GM12878 (cell line): ENCODE results near the gene PPARD. TPM values are rescaled to one million over a fixed set of nuclear protein-coding genes. Genes with fewer than 3 reads are reported as not detected.

Experiments used
- ATAC-seq: fragments of 200-7000 bp; cut with Tn5 transposase; 3 replicates; pipeline ENCODE4 v1.9.1; 2020; ENCODE audit warnings: mild to moderate bottlenecking, moderate library complexity
- BruUV-seq: library from RNA; stranded (reverse); fragments of 400-500 nt; replicated peaks from 2 replicates; lab custom pipeline; 2021; lab: Mats Ljungman, UMichigan
- CTCF ChIA-PET: fragments of 300-600 bp; sonication (Branson Sonifier 250); formaldehyde crosslinking; extraction: SDS; loops from one replicate; lab custom pipeline; 2021; ENCODE audit warnings: inconsistent platforms; lab: Yijun Ruan, JAX
- POLR2A ChIA-PET: fragments of 350-600 bp; formaldehyde crosslinking; extraction: SDS; loops from one replicate; lab custom pipeline; 2021; ENCODE audit warnings: inconsistent platforms; lab: Charles Lee
- RAD21 ChIA-PET: fragments of 300-600 bp; sonication (Branson Sonifier 250); formaldehyde crosslinking; loops from one replicate; lab custom pipeline; 2023; ENCODE audit warnings: antibody characterized with exemption; ENCODE audit not compliant: unreplicated experiment; lab: Charles Lee
- SMC1A ChIA-PET: fragments of 300-600 bp; sonication (Branson Sonifier 250); formaldehyde crosslinking; loops from one replicate; lab custom pipeline; 2023; ENCODE audit not compliant: unreplicated experiment, uncharacterized antibody; lab: Charles Lee
- DNase-seq: peaks from one replicate; pipeline ENCODE4 v3.0.0-alpha.2; 2011; ENCODE audit warnings: low read depth, low spot score
- FAIRE-seq: peaks from 3 replicates; lab custom pipeline; 2011; peaks lifted over from hg19 to GRCh38; lab: Jason Lieb, UNC
- H2AFZ ChIP-seq: 2 replicates; pipeline ENCODE4 v1.6.0; 2011; ENCODE audit warnings: low read depth, low read length, control low read depth; ENCODE audit not compliant: control insufficient read depth
- H3K27ac ChIP-seq: 2 replicates; pipeline ENCODE4 v1.5.1; 2011; ENCODE audit warnings: control low read depth; ENCODE audit not compliant: control insufficient read depth, insufficient read depth
- H3K27me3 ChIP-seq, 2 experiments: replicated peaks in 1 of 2; 2 replicates each; pipeline versions ENCODE4 v1.6.0 to v1.6.1; 2011; ENCODE audit warnings: low read length in 1 of 2; ENCODE audit not compliant: control insufficient read depth in 2 of 2, insufficient read depth in 2 of 2
- H3K36me3 ChIP-seq, 2 experiments: 2 replicates each; pipeline ENCODE4 v1.5.1; 2011; ENCODE audit warnings: low read length in 1 of 2; ENCODE audit not compliant: control insufficient read depth in 2 of 2, insufficient read depth in 2 of 2
- H3K4me1 ChIP-seq: 2 replicates; pipeline ENCODE4 v1.6.1; 2011; ENCODE audit warnings: mild to moderate bottlenecking, low read length, moderate library complexity, mixed read lengths; ENCODE audit not compliant: control insufficient read depth, insufficient read depth
- H3K4me2 ChIP-seq: 2 replicates; pipeline ENCODE4 v1.6.0; 2011; ENCODE audit warnings: control low read depth; ENCODE audit not compliant: control insufficient read depth, insufficient read depth
- H3K4me3 ChIP-seq: fragments of 200-600 bp; sonication (generic); 2 replicates; pipeline ENCODE4 v1.5.1; 2016
- H3K79me2 ChIP-seq: 2 replicates; pipeline ENCODE4 v1.6.0; 2011; ENCODE audit warnings: low read length; ENCODE audit not compliant: control insufficient read depth, insufficient read depth
- H3K9ac ChIP-seq: 2 replicates; pipeline ENCODE4 v1.8.0; 2011; ENCODE audit warnings: low read length, control low read depth, mixed read lengths; ENCODE audit not compliant: control insufficient read depth, insufficient read depth
- H3K9me3 ChIP-seq: replicated peaks from 3 replicates; pipeline ENCODE4 v1.5.1; 2011; ENCODE audit warnings: mild to moderate bottlenecking, low read length; ENCODE audit not compliant: control insufficient read depth, insufficient read depth
- H4K20me1 ChIP-seq: 2 replicates; pipeline ENCODE4 v1.6.0; 2011; ENCODE audit not compliant: control insufficient read depth, insufficient read depth
- EP300 ChIP-seq, 2 experiments: fragments of 150-350 bp in 1 of 2; IDR thresholded peaks; 2 replicates each; pipeline ENCODE4 v1.6.1; 2011 to 2012; ENCODE audit warnings: low read depth in 2 of 2, low read length in 2 of 2, borderline replicate concordance in 1 of 2, improper control_type of control experiment in 1 of 2, inconsistent platforms in 1 of 2; ENCODE audit not compliant: control insufficient read depth in 1 of 2
- FOS ChIP-seq: IDR thresholded peaks from 3 replicates; pipeline ENCODE4 v1.6.1; 2011; ENCODE audit warnings: borderline replicate concordance; ENCODE audit not compliant: insufficient read length; ENCODE audit errors: extremely low read depth
- FOXK2 ChIP-seq: fragments of 450-650 bp; IDR thresholded peaks from 2 replicates; pipeline ENCODE4 v1.6.1; 2017; ENCODE audit warnings: mild to moderate bottlenecking, moderate library complexity
- JUND ChIP-seq: IDR thresholded peaks from 2 replicates; pipeline ENCODE4 v1.6.1; 2012; ENCODE audit warnings: low read depth, mild to moderate bottlenecking, low read length, improper control_type of control experiment, moderate library complexity
- NBN ChIP-seq: fragments of 450-650 bp; IDR thresholded peaks from 2 replicates; pipeline ENCODE4 v1.6.1; 2016
- RAD21 ChIP-seq: IDR thresholded peaks from 2 replicates; pipeline ENCODE4 v1.6.1; 2011; ENCODE audit warnings: mild to moderate bottlenecking, low read depth, low read length, moderate library complexity; ENCODE audit not compliant: insufficient read depth
- RELA ChIP-seq: fragments of 450-650 bp; IDR thresholded peaks from 2 replicates; pipeline ENCODE4 v1.8.0; 2014; ENCODE audit warnings: borderline replicate concordance; ENCODE audit not compliant: partially characterized antibody
- SIN3A ChIP-seq: IDR thresholded peaks from 2 replicates; pipeline ENCODE4 v1.6.1; 2012; ENCODE audit warnings: low read depth, low read length, improper control_type of control experiment
- USF1 ChIP-seq: IDR thresholded peaks from 2 replicates; pipeline ENCODE4 v1.6.1; 2011; ENCODE audit warnings: borderline replicate concordance, low read depth, mild to moderate bottlenecking, moderate library complexity, mixed read lengths, low read length; ENCODE audit not compliant: insufficient read depth; ENCODE audit errors: extremely low read length
- WGBS: methylation state at CpG from one replicate; pipeline ENCODE4 v1.1.6; 2016; ENCODE audit warnings: low lambda C conversion rate; ENCODE audit not compliant: insufficient replicate concordance, insufficient coverage; ENCODE audit errors: missing lambda C conversion rate; 5-methylcytosine and 5-hydroxymethylcytosine counted together
- in situ Hi-C: fragments of 300-500 bp; cut with MboI; formaldehyde crosslinking; loops from 9 replicates; pipeline ENCODE4 v1.14.3; 2018; ENCODE audit warnings: mixed read lengths
- intact Hi-C: fragments of 100-400 bp; cut with micrococcal nuclease; formaldehyde crosslinking; loops from one replicate; pipeline ENCODE4 v1.14.2; 2022; ENCODE audit not compliant: unreplicated experiment
- polyA plus RNA-seq, 11 experiments: library from polyadenylated mRNA; depleted of rRNA in 4 of 11; unstranded in 6 of 11; stranded (reverse) in 5 of 11; fragments of >200 nt; fragmentation: Nextera tagmentation in 4 of 11; fragmentation: Illumina TruSeq in 1 of 11; extraction: Ambion mirVana in 4 of 11; extraction: Trizol in 1 of 11; gene quantifications; 1 replicate in 1 of 11; 2 replicates in 10 of 11; pipeline versions ENCODE4 v1.2.1 to v1.2.3, GENCODE V29; 2011 to 2016; ENCODE audit warnings: inconsistent platforms in 2 of 11, missing spikeins in 2 of 11, low read depth in 1 of 11
- total RNA-seq, 4 experiments: library from RNA; depleted of rRNA in 3 of 4; stranded (reverse); fragments of >200 nt in 3 of 4; fragmentation: Illumina TruSeq in 1 of 4; extraction: Trizol in 1 of 4; gene quantifications; 2 replicates each; pipeline versions ENCODE4 v1.2.1 to v1.2.3, GENCODE V29; 2013 to 2021

The PPARD gene
- total and polyA plus RNA-seq, 10 of the 15 experiments (the other 5 are each of a cell fraction or from before 2014, with no cell fraction given), result 0.05 to 12.6 (median 6.7) TPM

- ATAC-seq (no peak), DNase-seq (no peak), FAIRE-seq (no peak)
- intact Hi-C loops (no loop called here), in situ Hi-C loops (no loop called here)
- RAD21 ChIA-PET, result no interaction called here
- Histone ChIP-seq H3K9me3 (no peaks in the 10 kb centered on the region), H3K9ac (no peak overlapping the region), H3K27ac (no peak overlapping the region), H3K4me2 (no peak overlapping the region), H2AFZ (no peak overlapping the region), H3K27me3 (no peaks in the 10 kb centered on the region), H4K20me1 (no peaks in the 10 kb centered on the region), H3K4me3 (no peak overlapping the region), H3K4me1 (no peaks in the 10 kb centered on the region), H3K36me3 (no peaks in the 10 kb centered on the region), H3K79me2 (no peaks in the 10 kb centered on the region)
- 63% methylated on average over 3 of the region's 3 CpGs for WGBS
- BruUV-seq, result no TSS peak
- CTCF ChIA-PET, result no interaction called here
- POLR2A ChIA-PET, result no interaction called here
- TF ChIP-seq EP300 (IDR thresholded peaks at IDR 0.05; ENCODE audit: borderline replicate concordance in 1 of 2, control insufficient read depth in 1 of 2, low read depth in 2 of 2, low read length in 2 of 2), result no peak
- TF ChIP-seq NBN, result no peak
- no peak for TF ChIP-seq USF1
- no peak for TF ChIP-seq RELA
- no peak for TF ChIP-seq SIN3A
- no peak for TF ChIP-seq JUND
- SMC1A ChIA-PET, result no interaction called here
Measured at GRCh38 chr6:35441205-35441604, 98.8 kb downstream of the PPARD start.

- Histone ChIP-seq H3K27me3 (no peaks in the 10 kb centered on the region), H3K4me3 (no peak overlapping the region), H4K20me1 (no peaks in the 10 kb centered on the region), H3K9me3 (no peaks in the 10 kb centered on the region), H3K4me2 (no peak overlapping the region), H3K27ac (no peak overlapping the region), H3K36me3 (no peaks in the 10 kb centered on the region), H3K9ac (no peak overlapping the region), H2AFZ (no peak overlapping the region), H3K4me1 (no peaks in the 10 kb centered on the region), H3K79me2 (no peaks in the 10 kb centered on the region)
- POLR2A ChIA-PET, result no interaction called here
- BruUV-seq, result no TSS peak
- ATAC-seq (no peak), FAIRE-seq (no peak), DNase-seq (no peak)
- SMC1A ChIA-PET, result no interaction called here
- RAD21 ChIA-PET, result no interaction called here
- 64% methylated on average over 4 of the region's 4 CpGs for WGBS
- intact Hi-C loops (no loop called here), in situ Hi-C loops (no loop called here)
- CTCF ChIA-PET, result no interaction called here
- TF ChIP-seq FOS, result no peak
- no peak for TF ChIP-seq FOXK2
- no peak for TF ChIP-seq RAD21
Measured at GRCh38 chr6:35441642-35442041, 99.3 kb downstream of the PPARD start.
